H9 (cell line): ENCODE measurements around the gene SPATS2. TPM values are rescaled to one million over a fixed set of nuclear protein-coding genes. Genes with fewer than 3 reads are reported as not detected.

Experiments used
- DNase-seq: peaks from one replicate; pipeline ENCODE4 v3.0.0-alpha.2; 2017
- H2AFZ ChIP-seq: one replicate; pipeline ENCODE4 v1.6.1; 2013; ENCODE audit warnings: mild to moderate bottlenecking, low read length, control low read depth, moderate library complexity
- H2AK5ac ChIP-seq: 2 replicates; pipeline ENCODE4 v1.6.1; 2013; ENCODE audit warnings: low read length, control low read depth, mixed read lengths; ENCODE audit not compliant: insufficient read length
- H2BK120ac ChIP-seq: one replicate; pipeline ENCODE4 v1.6.1; 2013; ENCODE audit warnings: low read depth, mild to moderate bottlenecking, low read length, control low read depth, inconsistent platforms; ENCODE audit not compliant: poor library complexity, severe bottlenecking
- H2BK12ac ChIP-seq: 2 replicates; pipeline ENCODE4 v1.6.1; 2013; ENCODE audit warnings: low read length, control low read depth, mixed read lengths, low read depth; ENCODE audit not compliant: insufficient read length
- H2BK15ac ChIP-seq: 2 replicates; pipeline ENCODE4 v1.6.1; 2013; ENCODE audit warnings: low read depth, low read length, control low read depth
- H2BK20ac ChIP-seq: one replicate; pipeline ENCODE4 v1.6.1; 2013; ENCODE audit warnings: low read depth, mild to moderate bottlenecking, low read length, control low read depth, inconsistent platforms; ENCODE audit not compliant: poor library complexity, severe bottlenecking
- H2BK5ac ChIP-seq: 2 replicates; pipeline ENCODE4 v1.6.1; 2013; ENCODE audit warnings: low read length, control low read depth, mixed read lengths; ENCODE audit not compliant: insufficient read length
- H3K14ac ChIP-seq: 2 replicates; pipeline ENCODE4 v1.6.1; 2013; ENCODE audit warnings: low read length, control low read depth; ENCODE audit not compliant: insufficient read depth
- H3K18ac ChIP-seq: 2 replicates; pipeline ENCODE4 v1.6.1; 2013; ENCODE audit warnings: low read depth, mild to moderate bottlenecking, mixed read lengths, low read length, control low read depth; ENCODE audit not compliant: insufficient read length
- H3K23ac ChIP-seq: 2 replicates; pipeline ENCODE4 v1.6.1; 2013; ENCODE audit warnings: low read length, control low read depth, mixed read lengths, low read depth; ENCODE audit not compliant: insufficient read length
- H3K23me2 ChIP-seq: 2 replicates; pipeline ENCODE4 v1.6.1; 2013; ENCODE audit warnings: low read depth, mild to moderate bottlenecking, mixed read lengths, low read length, control low read depth; ENCODE audit not compliant: insufficient read length, poor library complexity, severe bottlenecking
- H3K27ac ChIP-seq: 2 replicates; pipeline ENCODE4 v1.5.1; 2013; ENCODE audit warnings: low read length, control low read depth, mixed read lengths, low read depth; ENCODE audit not compliant: insufficient read length
- H3K27me3 ChIP-seq: 2 replicates; pipeline ENCODE4 v1.6.1; 2013; ENCODE audit warnings: low read length, control low read depth, inconsistent platforms; ENCODE audit not compliant: insufficient read depth
- H3K4ac ChIP-seq: 2 replicates; pipeline ENCODE4 v1.6.1; 2013; ENCODE audit warnings: low read depth, mild to moderate bottlenecking, control low read depth, inconsistent platforms, low read length, moderate library complexity
- H3K4me1 ChIP-seq: 2 replicates; pipeline ENCODE4 v1.6.1; 2013; ENCODE audit warnings: low read length, control low read depth, inconsistent platforms; ENCODE audit not compliant: insufficient read depth
- H3K4me2 ChIP-seq: 2 replicates; pipeline ENCODE4 v1.6.1; 2013; ENCODE audit warnings: low read length, control low read depth, mixed read lengths; ENCODE audit not compliant: insufficient read length, insufficient read depth
- H3K56ac ChIP-seq: 2 replicates; pipeline ENCODE4 v1.6.1; 2013; ENCODE audit warnings: low read depth, mild to moderate bottlenecking, mixed read lengths, low read length, control low read depth; ENCODE audit not compliant: insufficient read length
- H3K79me1 ChIP-seq: 2 replicates; pipeline ENCODE4 v1.6.1; 2013; ENCODE audit warnings: low read depth, mild to moderate bottlenecking, moderate library complexity, low read length, control low read depth, inconsistent platforms; ENCODE audit not compliant: insufficient read depth, poor library complexity, severe bottlenecking
- H3K79me2 ChIP-seq: 2 replicates; pipeline ENCODE4 v1.6.1; 2013; ENCODE audit warnings: low read length, control low read depth, inconsistent platforms; ENCODE audit not compliant: insufficient read depth
- H3K9ac ChIP-seq: 2 replicates; pipeline ENCODE4 v1.6.1; 2013; ENCODE audit warnings: low read length, control low read depth, mixed read lengths; ENCODE audit not compliant: insufficient read length; ENCODE audit errors: extremely low read depth
- H3K9me3 ChIP-seq: one replicate; pipeline ENCODE4 v1.6.1; 2013; ENCODE audit warnings: low read depth, low read length, inconsistent platforms; ENCODE audit not compliant: control insufficient read depth
- H3T11ph ChIP-seq: one replicate; pipeline ENCODE4 v1.6.1; 2013; ENCODE audit warnings: mild to moderate bottlenecking, low read length, control low read depth, inconsistent platforms
- H4K20me1 ChIP-seq: one replicate; pipeline ENCODE4 v1.6.1; 2013; ENCODE audit not compliant: control insufficient read depth, insufficient read length, insufficient read depth
- H4K5ac ChIP-seq: 2 replicates; pipeline ENCODE4 v1.6.1; 2013; ENCODE audit warnings: low read depth, mild to moderate bottlenecking, mixed read lengths, low read length, control low read depth; ENCODE audit not compliant: insufficient read length
- H4K8ac ChIP-seq: replicated peaks from 2 replicates; pipeline ENCODE4 v1.6.1; 2013; ENCODE audit warnings: low read length, control low read depth, mixed read lengths, low read depth; ENCODE audit not compliant: insufficient read length
- H4K91ac ChIP-seq: 2 replicates; pipeline ENCODE4 v1.6.1; 2013; ENCODE audit warnings: low read depth, mild to moderate bottlenecking, moderate library complexity, mixed read lengths, low read length, control low read depth; ENCODE audit not compliant: insufficient read length
- H3K27ac Mint-ChIP-seq, 3 experiments: 2 replicates in 2 of 3; 3 replicates in 1 of 3; pipeline ENCODE4 v1.8.0; 2020 to 2021; ENCODE audit warnings: mixed read lengths in 3 of 3, mild to moderate bottlenecking in 1 of 3, moderate library complexity in 1 of 3
- H3K27me3 Mint-ChIP-seq: 2 replicates; pipeline ENCODE4 v1.8.0; 2021; ENCODE audit warnings: low read depth, mild to moderate bottlenecking, moderate library complexity, mixed read lengths
- H3K36me3 Mint-ChIP-seq, 3 experiments: 2 replicates in 2 of 3; 3 replicates in 1 of 3; pipeline ENCODE4 v1.8.0; 2020 to 2021; ENCODE audit warnings: low read depth in 3 of 3, mixed read lengths in 3 of 3; ENCODE audit not compliant: insufficient read depth in 1 of 3
- H3K4me1 Mint-ChIP-seq, 2 experiments: 2 replicates each; pipeline ENCODE4 v1.8.0; 2020; ENCODE audit warnings: mixed read lengths in 2 of 2
- H3K4me3 Mint-ChIP-seq, 2 experiments: 2 replicates in 1 of 2; 3 replicates in 1 of 2; pipeline ENCODE4 v1.8.0; 2020 to 2021; ENCODE audit warnings: mild to moderate bottlenecking in 2 of 2, mixed read lengths in 2 of 2, moderate library complexity in 1 of 2
- H3K9me3 Mint-ChIP-seq, 2 experiments: 2 replicates in 1 of 2; 3 replicates in 1 of 2; pipeline ENCODE4 v1.8.0; 2020; ENCODE audit warnings: mild to moderate bottlenecking in 2 of 2, mixed read lengths in 2 of 2, moderate library complexity in 1 of 2
- WGBS: extraction: QIAGEN DNeasy Blood & Tissue Kit; methylation state at CpG from one replicate; pipeline ENCODE4 v1.1.7; 2013; ENCODE audit warnings: missing lambda C conversion rate, low lambda C conversion rate, mixed read lengths; ENCODE audit not compliant: insufficient read length; ENCODE audit errors: extremely low coverage; 5-methylcytosine and 5-hydroxymethylcytosine counted together
- total RNA-seq: library from RNA; stranded (reverse); gene quantifications from 2 replicates; pipeline ENCODE4 v1.2.1, GENCODE V29; 2021
- TF ChIP-seq, protein P1 (sequence below): fragments of 200-600 bp; sonication (generic); conservative IDR thresholded peaks from 3 replicates; pipeline ENCODE4 v1.8.0; 2021; ENCODE audit warnings: antibody characterized with exemption, mild to moderate bottlenecking

The SPATS2 gene
- total RNA-seq, 1 experiment from 2014 or later = 17.1 TPM

DNA sequence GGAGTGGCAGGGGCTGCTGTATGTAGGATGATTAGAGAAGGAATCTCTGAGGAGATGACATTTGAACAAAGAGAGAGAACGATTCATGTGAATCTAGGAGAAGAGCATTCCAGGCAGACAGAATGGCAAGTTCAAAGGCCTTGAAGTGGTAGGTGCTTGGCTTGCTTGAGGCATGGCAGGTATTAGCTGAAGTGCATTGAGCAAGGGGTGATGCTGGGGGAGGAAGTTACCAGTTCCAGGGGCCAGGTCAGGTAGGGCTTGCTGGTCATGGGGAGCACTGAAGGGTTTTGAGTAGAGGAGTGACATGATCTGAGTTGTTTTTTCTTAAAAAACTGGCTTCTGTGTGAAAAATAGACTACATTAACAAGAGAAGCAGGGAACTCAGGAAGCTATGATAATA, 71.8 kb downstream of the SPATS2 start:
- Histone ChIP-seq H3K23ac (no peak overlapping the region), H2BK5ac (no peak overlapping the region), H3K4me2 (no peak overlapping the region), H3K9me3 (no peaks in the 10 kb centered on the region), H2BK20ac (no peak overlapping the region), H3T11ph (no peak overlapping the region), H3K9ac (no peak overlapping the region), H3K18ac (no peak overlapping the region), H2BK120ac (no peak overlapping the region), H4K91ac (no peak overlapping the region), H4K5ac (no peak overlapping the region), H3K4ac (no peak overlapping the region), H3K4me1 (no peaks in the 10 kb centered on the region), H2AFZ (no peak overlapping the region), H3K79me2 (no peaks in the 10 kb centered on the region; the same call in 1 of the 2 replicates), H3K56ac (no peak overlapping the region), H3K27me3 (no peaks in the 10 kb centered on the region), H3K79me1 (no peaks in the 10 kb centered on the region), H2BK12ac (no peak overlapping the region), H2AK5ac (no peak overlapping the region), H4K8ac (no peak overlapping the region), H3K27ac (no peak overlapping the region), H3K14ac (no peak overlapping the region; the same call in 1 of the 2 replicates), H4K20me1 (no peaks in the 10 kb centered on the region), H3K23me2 (no peaks in the 10 kb centered on the region), H2BK15ac (no peak overlapping the region)
- Mint-ChIP-seq H3K27me3 (no peaks in the 10 kb centered on the region), H3K4me3 (no peak overlapping the region), H3K27ac (no peak overlapping the region), H3K4me1 (0 out of 4 replicates have a peak, but pooled peaks cover 0 to 3% of the 10 kb centered on the region in 2 experiments), H3K9me3 (peaks cover 0 to 5% of the 10 kb centered on the region in 2 experiments; a peak in 1 of 5 replicates), H3K36me3 (peaks cover 0 to 6% (median 0%) of the 10 kb centered on the region in 3 experiments; a peak in 2 of 7 replicates)
- no peak for DNase-seq
- TF ChIP-seq, protein P1, sequence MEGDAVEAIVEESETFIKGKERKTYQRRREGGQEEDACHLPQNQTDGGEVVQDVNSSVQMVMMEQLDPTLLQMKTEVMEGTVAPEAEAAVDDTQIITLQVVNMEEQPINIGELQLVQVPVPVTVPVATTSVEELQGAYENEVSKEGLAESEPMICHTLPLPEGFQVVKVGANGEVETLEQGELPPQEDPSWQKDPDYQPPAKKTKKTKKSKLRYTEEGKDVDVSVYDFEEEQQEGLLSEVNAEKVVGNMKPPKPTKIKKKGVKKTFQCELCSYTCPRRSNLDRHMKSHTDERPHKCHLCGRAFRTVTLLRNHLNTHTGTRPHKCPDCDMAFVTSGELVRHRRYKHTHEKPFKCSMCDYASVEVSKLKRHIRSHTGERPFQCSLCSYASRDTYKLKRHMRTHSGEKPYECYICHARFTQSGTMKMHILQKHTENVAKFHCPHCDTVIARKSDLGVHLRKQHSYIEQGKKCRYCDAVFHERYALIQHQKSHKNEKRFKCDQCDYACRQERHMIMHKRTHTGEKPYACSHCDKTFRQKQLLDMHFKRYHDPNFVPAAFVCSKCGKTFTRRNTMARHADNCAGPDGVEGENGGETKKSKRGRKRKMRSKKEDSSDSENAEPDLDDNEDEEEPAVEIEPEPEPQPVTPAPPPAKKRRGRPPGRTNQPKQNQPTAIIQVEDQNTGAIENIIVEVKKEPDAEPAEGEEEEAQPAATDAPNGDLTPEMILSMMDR = no peak
- WGBS = no CpG with 5 or more reads among the region's 1 CpG
